Middle frontal gyrus (tissue), 1 donor: ENCODE results near the gene PHYH.
A peak's percentile ranks its signal among the peaks of the same experiment; 100 is the strongest.
"Not testable (repeated sequence)": the region's sequence is repeated elsewhere in the genome, so short reads cannot be mapped to it uniquely, and the experiment has no call there.

Experiments used
- DNase-seq: peaks from one replicate; pipeline ENCODE4 v3.0.0-alpha.2; 2015; ENCODE audit warnings: low spot score; ENCODE audit errors: extremely low spot score

Gene PHYH

GRCh38 chr10:13299437-13300287 is at the start of gene PHYH:
PHYH (minus strand) TSS chr10:13300064; CDS start chr10:13300042, 22 bp downstream.
- DNase-seq = peak; percentile 81

GRCh38 chr10:13348216-13349017 is 48.6 kb upstream of the PHYH start, which contains the start of gene SEPHS1:
SEPHS1 (minus strand) TSS chr10:13348293; CDS start chr10:13344950, 3,343 bp downstream.
- DNase-seq = peak; percentile 34

DNA sequence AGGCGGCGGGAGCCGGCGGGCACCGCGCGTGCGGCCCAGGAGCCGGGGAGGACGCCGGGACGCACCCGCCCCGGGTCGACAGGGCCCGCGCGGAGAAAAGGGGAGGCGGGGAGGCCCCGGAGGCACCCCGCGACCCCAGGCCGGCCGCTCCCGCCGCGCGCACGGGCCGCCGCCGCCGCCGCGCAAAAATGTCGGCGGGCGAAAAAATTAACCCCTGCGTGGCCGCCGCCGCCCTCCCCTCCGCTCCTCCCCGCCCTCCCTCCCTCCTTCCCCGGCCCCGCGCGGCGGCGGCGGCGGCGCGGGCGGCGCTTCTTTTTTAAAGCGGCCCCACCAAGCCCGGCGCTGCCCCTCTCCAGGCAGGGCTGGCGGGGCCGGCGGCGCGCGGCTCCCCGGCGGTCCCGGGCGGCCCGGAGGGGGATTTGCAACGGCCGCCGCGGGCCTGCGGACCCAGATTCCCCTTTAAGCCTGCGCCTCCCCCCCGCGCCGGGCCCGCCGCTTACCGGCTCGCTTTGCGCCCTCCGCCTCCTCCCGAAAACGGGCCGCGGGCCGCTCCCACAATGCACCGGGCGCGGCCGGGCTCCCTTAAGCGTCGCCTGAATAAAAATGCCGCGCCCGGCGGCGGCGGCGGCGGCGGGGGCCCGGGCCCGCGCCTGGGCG is 47.8 kb upstream of the PHYH start:
- DNase-seq = peak; percentile 64

DNA sequence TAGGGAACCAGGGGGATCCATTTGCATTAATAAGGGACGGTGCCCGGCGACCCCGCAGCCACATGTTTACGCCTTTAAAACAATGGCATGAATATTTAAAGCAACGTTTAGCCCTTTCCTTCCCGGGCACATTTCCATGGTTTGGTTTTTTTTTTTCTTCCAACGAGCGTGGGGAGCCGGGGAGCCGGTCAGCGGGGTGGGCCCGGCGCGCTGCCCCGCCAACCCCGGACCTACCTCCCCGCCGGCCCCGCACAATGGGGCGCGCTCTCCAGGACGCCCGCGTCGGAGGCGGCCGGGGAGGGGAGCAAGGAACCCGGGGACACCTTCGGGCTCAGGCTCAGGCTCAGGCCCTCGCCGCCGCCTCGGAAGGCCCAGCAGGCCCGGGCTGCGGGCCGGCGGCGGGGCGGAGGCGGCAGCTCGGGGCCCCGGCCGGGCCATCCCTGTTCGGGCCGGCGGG is 47.2 kb upstream of the PHYH start:
- DNase-seq = no peak

DNA sequence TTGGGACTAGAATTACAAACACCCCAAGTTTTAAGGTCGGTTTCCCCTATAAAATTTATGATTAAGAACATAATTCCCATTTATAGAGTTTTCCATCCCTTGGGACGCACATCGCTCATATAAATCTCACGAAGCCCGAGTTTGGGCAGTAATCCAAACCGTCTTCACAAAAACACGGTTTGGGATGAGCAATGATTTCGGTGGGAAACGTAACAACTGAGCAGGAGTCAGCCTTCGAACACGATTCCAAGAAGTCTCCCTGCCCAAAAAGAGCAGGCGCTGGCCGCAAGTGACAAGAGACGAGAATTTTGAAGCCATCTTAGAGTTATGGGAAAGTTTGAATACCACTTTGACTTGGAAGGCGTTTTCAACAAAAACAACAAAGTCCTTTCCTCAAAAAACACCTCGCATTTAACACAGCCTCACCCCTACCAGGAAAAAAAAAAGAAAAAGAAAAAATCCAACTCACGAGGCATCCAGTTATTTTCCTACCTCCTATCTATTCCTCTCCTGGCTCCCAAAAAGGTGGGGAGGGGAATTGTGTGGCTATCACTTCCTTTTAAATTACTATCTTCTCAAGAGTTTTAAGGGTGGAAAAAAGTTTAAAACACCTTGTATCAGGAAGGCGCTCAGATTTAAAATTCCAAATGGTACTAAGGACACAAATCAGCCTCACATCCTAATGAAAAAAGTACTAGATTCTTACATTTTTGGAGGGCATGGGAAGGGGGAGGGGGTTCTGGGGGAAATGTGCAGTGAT is 46.6 kb upstream of the PHYH start:
- no peak for DNase-seq

- no peak for DNase-seq
Measured at GRCh38 chr10:13340626-13341376, 40.9 kb upstream of the PHYH start.

GRCh38 chr10:13340068-13340467 is 40.2 kb upstream of the PHYH start:
- DNase-seq = no peak

- DNase-seq = no peak
Measured at GRCh38 chr10:13338390-13339110, 38.7 kb upstream of the PHYH start.

- no peak for DNase-seq
Measured at GRCh38 chr10:13337827-13338196, 37.9 kb upstream of the PHYH start.

DNA sequence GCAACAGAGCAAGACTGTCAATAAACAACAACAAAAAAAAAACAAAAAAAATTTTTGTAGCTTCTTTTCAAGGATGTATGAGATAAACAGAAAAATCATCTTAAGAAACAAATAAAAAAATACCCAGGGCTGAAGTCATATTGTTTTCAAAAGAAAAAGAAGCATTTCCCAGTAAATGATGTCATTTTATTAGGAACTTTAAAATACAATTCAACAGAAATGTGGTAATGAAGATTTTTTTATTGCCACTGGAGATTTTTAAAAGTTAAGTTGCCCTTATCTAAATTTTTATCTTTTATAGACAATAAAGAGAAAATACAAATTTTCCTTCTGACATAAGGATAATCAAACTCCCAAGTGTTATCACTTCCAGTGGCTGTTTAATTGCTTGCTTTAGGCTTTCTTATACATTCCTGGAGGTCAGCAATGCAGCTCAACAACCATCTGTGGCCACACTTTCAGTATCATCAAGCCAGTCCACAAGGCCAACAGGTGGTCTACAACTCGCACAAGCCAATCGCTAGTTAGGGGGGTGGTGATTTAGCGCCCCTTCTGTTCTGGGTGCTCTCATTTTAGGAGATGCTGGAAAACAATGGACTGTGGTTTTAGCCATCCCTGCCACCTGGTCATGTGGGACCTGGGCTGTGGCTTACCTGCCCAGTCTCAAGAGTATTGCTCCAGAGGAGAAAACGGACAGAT is 37.4 kb upstream of the PHYH start:
- no peak for DNase-seq

- DNase-seq = no peak
Measured at GRCh38 chr10:13335881-13336280, 36.0 kb upstream of the PHYH start.

GRCh38 chr10:13334556-13334955 is 34.7 kb upstream of the PHYH start:
- DNase-seq = no peak

GRCh38 chr10:13331646-13332045 is 31.8 kb upstream of the PHYH start:
- no peak for DNase-seq

DNA sequence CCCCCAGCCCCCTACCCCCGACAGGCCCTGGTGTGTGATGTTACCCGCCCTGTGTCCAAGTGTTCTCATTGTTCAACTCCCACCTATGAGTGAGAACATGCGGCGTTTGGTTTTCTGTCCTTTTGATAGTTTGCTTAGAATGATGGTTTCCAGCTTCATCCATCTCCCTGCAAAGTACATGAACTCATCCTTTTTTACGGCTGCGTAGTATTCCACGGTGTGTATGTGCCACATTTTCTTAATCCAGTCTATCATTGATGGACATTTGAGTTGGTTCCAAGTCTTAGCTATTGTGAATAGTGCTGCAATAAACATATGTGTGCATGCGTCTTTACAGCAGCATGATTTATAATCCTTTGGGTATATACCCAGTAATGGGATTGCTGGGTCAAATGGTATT is 31.1 kb upstream of the PHYH start:
- DNase-seq = not testable (repeated sequence)

- DNase-seq = no peak
Measured at GRCh38 chr10:13329565-13329964, 29.7 kb upstream of the PHYH start.

DNA sequence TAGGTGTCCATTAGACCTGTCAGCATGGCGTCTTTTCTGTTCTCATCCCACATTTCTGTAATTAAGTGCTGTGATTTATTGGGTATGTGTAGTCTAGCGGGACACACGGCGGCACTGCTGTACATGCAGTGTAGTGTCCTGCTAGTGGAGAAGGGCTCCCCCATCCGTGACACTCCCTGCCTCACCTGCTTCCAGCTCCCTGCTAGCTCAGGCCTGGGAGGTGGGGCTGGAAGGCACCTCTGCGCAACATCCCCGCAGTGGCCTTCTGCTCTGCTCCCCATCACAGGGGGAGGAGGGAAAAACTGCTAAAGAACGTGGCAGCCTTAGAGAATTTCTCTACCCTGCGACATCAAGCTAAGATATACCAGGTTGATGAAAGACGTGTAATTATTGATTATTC is 28.7 kb upstream of the PHYH start:
- DNase-seq = no peak

- DNase-seq = no peak
Measured at GRCh38 chr10:13328126-13328525, 28.3 kb upstream of the PHYH start.

DNA sequence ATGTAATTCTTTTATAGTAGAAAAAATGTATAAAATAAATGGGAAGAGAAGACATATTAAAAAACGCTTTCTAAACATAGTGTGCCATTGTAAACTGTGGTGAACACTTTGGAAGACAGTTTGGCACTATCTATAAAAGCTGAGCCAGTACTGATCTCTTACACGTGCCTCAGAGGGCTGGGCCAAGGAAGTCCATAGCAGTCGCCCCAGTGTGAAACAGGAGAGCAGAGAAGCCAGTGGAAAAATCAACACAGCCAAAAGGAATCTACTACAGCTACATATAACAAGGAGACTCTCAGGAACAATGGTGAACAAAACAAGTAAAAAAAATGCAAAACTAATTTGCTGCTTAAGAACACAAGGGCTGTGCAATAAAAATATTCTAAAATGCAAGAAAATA is 27.7 kb upstream of the PHYH start:
- no peak for DNase-seq

DNA sequence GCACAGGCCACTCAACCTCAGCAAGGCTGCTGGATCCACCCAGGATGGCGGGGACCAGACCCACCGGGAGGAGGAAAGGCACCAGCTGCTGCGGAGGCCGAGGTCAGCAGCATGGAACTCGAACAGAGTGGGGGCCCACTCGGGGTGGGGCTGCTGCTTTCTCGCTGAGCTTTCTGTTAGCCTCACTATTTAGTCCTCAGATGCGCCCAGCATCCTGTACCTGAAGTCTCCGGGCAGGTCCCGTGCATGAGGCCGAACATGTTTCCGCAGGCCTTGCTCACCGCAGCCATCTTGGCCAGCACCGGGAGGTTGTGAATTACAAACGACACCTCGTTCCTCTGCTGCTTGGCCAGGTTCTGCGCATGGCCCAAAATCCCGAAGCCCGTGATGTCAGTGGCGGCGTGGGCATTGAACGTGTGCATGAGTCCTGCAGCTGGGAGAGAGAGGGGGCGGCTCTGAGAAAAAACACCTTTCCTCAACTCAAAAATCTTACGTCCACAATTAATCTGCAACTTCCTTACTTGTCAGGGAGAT is 22.8 kb upstream of the PHYH start:
- DNase-seq = no peak
